Skeletal muscle satellite cell (primary cell): ENCODE measurements around the gene CROCC2.

Source experiments
- H3K27me3 ChIP-seq: 2 replicates; pipeline ENCODE4 v1.7.0; 2013; ENCODE audit warnings: low read length; ENCODE audit not compliant: control insufficient read depth, insufficient read depth
- H3K36me3 ChIP-seq: 2 replicates; pipeline ENCODE4 v1.7.0; 2013; ENCODE audit warnings: mild to moderate bottlenecking, control low read depth, low read length; ENCODE audit not compliant: insufficient read depth
- H3K4me1 ChIP-seq: 2 replicates; pipeline ENCODE4 v1.7.0; 2013; ENCODE audit warnings: low read length; ENCODE audit not compliant: control insufficient read depth, insufficient read depth
- H3K4me2 ChIP-seq: 2 replicates; pipeline ENCODE4 v1.7.0; 2013; ENCODE audit warnings: mild to moderate bottlenecking, low read length
- H3K4me3 ChIP-seq: 2 replicates; pipeline ENCODE4 v1.7.0; 2013; ENCODE audit warnings: low read length
- H3K9ac ChIP-seq: 2 replicates; pipeline ENCODE4 v1.7.0; 2013; ENCODE audit warnings: mild to moderate bottlenecking, low read depth, low read length, moderate library complexity
- H3K9me3 ChIP-seq: replicated peaks from 2 replicates; pipeline ENCODE4 v1.7.0; 2013; ENCODE audit warnings: mild to moderate bottlenecking, control low read depth, low read length

CROCC2 gene

DNA sequence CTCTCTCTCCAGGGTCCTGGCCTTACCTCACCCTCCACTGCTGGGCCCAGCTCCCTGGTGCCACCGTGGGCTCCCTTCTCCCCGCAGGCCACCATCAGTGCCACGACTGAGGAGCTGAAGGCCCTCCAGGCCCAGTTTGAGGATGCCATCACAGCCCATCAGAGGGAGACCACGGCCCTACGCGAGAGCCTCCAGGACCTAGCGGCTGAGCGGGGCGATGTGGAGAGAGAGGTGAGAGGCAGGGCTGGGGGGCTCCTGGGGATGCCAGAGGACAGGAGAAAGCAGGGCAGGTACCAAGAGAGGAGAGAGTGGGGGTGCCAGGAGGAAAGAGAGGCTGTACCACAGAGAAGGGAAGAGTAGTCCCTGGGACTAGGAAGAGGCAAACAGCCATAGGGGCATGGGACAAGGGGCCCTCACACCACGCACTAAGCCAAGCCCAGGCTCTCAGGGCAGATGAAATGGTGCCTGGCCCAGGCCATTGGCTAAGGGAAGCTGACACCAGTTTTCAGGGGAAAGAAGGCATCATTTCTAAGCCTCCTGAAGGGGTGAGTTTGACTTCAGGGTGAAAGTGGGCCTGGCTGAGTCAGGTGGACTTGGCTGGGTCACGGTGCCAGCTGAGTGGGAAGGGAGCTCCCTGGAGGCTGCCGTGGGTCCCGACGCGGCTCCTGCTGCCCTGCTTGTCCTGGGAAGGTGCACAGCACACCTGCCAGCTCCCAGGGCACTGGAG, 53.2 kb downstream of the CROCC2 start:
- H3K4me3 ChIP-seq = no peak overlapping the region
- no peak overlapping the region for H3K4me2 ChIP-seq
- peaks cover 14% of the 10 kb centered on the region for H3K4me1 ChIP-seq
- H3K36me3 ChIP-seq = no peaks in the 10 kb centered on the region
- no peak overlapping the region for H3K9ac ChIP-seq
- no peaks in the 10 kb centered on the region for H3K9me3 ChIP-seq
- peaks cover 40% of the 10 kb centered on the region for H3K27me3 ChIP-seq

DNA sequence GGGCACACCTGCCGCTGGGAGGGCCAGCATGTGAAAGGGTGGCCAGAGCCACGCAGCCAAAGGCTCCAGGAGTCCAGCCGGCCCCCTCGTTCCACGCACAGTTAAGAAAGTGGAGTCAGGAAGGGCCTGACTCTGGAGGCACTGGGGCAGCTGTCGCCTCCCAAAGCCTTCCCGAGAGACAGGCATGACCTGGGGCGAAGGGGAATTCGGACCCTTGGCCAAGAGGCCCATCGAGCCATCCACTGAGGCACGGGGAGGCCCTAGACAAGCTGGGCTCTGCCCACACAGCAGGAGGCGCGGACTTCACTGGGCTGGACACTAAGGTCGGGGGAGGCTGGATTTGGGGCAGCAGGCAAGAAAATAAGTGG, 53.8 kb downstream of the CROCC2 start:
- H3K4me2 ChIP-seq = no peak overlapping the region
- H3K4me3 ChIP-seq = no peak overlapping the region
- H3K27me3 ChIP-seq = peaks cover 35% of the 10 kb centered on the region
- no peak overlapping the region for H3K9ac ChIP-seq
- H3K36me3 ChIP-seq = no peaks in the 10 kb centered on the region
- H3K9me3 ChIP-seq = no peaks in the 10 kb centered on the region
- H3K4me1 ChIP-seq = peaks cover 14% of the 10 kb centered on the region

DNA sequence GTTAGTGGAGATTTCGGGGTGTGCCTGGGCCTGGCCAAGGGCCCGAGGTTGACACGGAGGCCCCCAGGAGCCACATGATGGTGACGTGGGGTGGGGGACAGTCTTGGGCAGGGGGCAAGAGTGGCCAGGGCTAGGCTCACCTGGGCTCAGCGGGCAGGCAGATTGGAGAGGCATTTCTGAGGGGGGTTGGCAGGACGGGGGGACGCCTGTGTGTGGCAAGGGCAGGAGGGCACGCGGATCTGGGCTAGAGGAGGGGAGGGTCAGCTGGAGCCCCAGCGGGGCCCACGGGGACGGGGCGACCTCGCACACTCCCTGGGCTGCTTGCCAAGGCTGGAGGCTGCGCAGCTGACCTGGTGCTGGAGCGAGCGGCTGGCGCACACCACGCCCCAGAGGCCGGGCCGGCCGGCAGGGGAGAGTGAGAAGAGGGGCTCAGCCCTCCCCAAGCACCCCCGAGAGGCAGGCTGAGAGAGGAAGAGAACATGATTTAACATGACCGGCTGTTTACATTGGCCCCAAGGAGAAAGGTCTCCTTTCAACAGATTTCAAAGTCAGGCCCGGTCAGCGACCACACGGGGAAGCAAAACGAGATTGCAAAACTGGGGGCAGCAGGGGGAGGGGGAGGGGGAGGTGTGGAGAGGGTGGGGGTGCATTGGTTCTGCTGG, 54.3 kb downstream of the CROCC2 start:
- Histone ChIP-seq H3K27me3 (peaks cover 32% of the 10 kb centered on the region), H3K9ac (no peak overlapping the region), H3K36me3 (no peaks in the 10 kb centered on the region), H3K9me3 (no peaks in the 10 kb centered on the region), H3K4me3 (no peak overlapping the region), H3K4me1 (peaks cover 14% of the 10 kb centered on the region), H3K4me2 (no peak overlapping the region)

DNA sequence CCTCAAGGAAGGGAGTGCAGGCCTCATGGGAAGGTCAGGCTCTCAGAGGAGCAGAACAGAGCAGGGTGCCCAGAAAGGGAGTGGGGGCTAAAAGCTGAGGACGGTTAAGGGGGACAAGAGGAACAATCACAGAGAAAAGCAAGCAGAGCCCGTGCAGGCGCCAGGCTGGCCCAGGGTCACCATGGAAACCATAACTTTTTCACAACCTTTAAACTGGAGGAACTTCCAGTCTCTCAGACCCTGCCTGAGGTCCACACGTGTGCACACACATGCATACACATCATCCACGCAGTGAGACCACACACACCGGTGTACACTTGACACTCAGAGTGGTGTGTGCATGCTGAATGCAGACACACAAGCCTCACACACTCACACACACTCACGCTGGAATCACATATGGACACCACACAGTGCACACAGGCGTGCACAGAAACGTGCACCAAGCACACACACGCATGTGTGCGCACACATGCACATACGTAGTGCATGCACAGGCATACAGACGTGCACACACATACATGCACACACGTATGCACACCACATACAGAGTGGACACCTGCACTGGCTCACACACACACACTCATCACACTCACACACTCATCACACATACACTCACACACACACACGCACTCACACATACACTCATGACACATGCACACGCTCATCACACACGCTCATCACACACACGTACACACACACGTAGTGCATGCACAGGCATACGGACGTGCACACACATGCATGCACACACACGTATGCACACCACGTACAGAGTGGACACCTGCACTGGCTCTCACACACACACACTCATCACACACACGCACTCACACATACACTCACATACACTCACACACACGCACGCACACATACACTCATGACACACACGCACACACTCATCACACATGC, 55.1 kb downstream of the CROCC2 start:
- H3K4me2 ChIP-seq = no peak overlapping the region
- H3K4me1 ChIP-seq = peaks cover 14% of the 10 kb centered on the region
- H3K9ac ChIP-seq = no peak overlapping the region
- no peaks in the 10 kb centered on the region for H3K36me3 ChIP-seq
- H3K27me3 ChIP-seq = peaks cover 24% of the 10 kb centered on the region
- no peaks in the 10 kb centered on the region for H3K9me3 ChIP-seq
- no peak overlapping the region for H3K4me3 ChIP-seq

DNA sequence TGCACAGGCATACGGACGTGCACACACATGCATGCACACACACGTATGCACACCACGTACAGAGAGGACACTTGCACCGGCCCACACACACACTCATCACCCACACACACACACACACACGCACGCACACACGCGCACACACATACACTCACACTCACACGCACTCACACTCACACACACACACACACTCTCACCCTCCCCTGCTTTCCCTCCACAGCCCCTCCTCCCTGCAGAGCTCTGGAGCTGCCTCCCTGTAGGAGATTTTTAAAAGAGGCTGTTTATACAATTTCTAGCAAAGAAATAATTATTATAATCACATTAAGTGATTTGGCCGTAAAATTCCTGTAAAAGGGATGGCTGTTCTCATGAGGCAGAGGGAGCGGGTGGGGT, 55.8 kb downstream of the CROCC2 start:
- Histone ChIP-seq H3K4me2 (no peak overlapping the region), H3K36me3 (no peaks in the 10 kb centered on the region), H3K4me1 (peaks cover 14% of the 10 kb centered on the region), H3K4me3 (no peak overlapping the region), H3K27me3 (peaks cover 19% of the 10 kb centered on the region), H3K9me3 (no peaks in the 10 kb centered on the region), H3K9ac (no peak overlapping the region)

DNA sequence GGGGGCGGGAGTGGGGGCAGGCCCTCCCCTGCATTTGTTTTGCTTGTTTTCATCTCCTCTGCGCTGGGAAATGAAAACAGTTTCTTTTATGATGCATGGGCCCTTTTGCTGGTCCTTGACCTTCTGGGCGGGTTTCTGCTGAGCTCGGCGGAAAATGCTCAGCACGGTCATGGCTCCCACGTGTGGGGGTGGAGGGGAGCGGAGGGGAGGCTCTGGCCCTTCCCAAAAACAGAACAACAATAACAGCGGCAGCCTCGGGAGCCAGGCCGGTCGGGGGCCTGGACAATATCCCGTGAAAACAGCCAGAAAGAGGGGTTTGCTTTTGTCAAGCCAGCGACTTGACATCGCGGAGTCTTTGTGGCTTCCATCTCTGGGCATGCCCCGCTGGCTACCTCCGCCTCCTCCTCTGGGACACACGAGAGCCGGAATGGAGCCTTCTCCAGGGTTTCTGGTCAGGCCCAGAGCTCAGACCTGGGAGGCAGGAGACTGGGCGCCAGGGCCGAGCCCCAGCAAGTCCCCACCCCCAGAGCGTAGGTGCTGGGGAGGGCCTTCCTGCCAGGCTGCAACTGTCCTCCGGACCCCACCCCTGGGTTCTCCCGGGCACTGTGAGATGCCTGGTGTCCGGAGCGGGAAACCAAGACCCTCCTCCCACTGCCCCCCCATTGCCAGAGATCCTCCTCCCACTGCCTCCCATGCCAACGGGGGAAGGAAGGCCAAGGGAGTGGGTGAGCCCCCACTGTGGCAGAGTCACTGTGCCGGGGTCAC, 56.3 kb downstream of the CROCC2 start:
- Histone ChIP-seq H3K36me3 (no peaks in the 10 kb centered on the region), H3K27me3 (peaks cover 18% of the 10 kb centered on the region), H3K4me2 (no peak overlapping the region), H3K4me3 (no peak overlapping the region), H3K9me3 (no peaks in the 10 kb centered on the region), H3K4me1 (peaks cover 14% of the 10 kb centered on the region), H3K9ac (no peak overlapping the region)

DNA sequence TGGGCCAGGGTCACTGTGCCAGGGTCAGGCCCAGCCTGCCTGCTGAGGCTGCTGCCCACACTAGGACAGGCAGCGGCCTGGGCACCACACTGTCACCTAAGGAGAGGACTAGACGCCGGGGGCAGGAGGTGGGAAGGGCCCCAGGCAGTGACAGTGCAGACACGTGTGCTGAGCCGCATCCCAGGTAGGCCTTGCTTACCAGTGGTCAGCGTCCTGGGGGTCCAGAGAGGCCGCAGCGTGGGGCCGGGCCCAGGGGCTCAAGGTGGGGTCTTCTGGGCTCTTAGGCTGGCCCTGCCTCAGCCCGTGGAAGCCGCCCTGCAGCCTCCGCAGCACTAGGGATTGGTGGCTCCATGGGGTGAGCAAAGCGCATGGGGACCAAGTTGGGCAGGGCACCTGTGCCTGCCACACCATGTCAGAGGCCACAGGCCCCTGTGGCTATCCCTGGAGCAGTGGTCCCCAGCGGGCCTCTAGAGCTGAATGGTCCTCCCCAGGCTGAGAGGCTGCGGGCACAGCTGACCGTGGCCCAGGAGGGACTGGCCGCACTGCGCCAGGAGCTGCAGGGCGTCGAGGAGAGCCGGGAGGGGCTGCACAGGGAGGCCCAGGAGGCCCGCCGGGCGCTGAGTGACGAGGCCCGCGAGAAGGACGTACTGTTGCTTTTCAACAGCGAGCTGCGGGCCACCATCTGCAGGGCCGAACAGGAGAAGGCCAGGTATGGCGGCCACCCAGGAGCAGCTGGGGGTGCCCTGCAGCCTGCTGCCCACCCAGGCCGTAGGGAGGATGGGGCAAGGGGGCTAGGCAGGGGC, 57.1 kb downstream of the CROCC2 start:
- Histone ChIP-seq H3K36me3 (no peaks in the 10 kb centered on the region), H3K4me1 (peaks cover 8% of the 10 kb centered on the region), H3K9me3 (no peaks in the 10 kb centered on the region), H3K4me3 (no peak overlapping the region), H3K4me2 (no peak overlapping the region), H3K27me3 (peaks cover 14% of the 10 kb centered on the region), H3K9ac (no peak overlapping the region)

DNA sequence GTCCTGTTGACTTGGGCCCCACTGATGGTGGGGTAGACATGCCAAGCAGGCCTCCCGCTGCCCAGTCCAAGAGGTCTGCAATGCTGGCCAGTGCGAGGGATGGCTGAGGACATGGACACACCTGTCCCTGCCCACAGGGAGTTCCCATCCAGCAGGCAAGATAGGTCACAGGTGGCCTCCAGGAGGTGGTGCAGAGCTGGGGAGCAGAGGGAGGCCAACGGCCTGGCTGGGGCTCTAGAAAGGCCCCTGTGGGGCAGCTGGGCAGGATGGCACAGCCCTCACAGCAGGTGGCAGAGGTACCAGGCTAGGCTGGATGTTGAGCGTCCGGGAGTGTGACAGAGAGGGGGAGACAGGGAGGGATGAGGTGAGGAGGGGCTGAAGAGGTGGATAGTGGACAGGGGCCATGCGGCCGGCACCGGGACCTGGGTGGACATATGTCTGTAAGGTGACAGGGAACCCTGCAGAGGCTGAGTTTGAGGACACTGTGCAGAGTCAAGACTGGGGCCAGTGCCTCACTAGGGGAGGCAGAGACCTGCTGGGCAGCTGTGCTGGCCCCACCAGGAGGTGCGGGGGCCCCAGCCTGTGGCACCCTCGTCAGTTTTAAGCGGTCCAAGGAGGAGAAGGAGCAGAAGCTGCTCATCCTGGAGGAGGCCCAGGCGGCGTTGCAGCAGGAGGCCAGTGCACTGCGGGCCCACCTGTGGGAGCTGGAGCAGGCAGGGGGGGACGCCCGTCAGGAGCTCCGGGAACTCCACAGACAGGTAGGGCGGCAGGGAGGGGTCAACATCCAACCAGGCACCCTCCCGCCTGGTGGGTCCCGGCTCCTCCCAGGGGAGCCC, 58.0 kb downstream of the CROCC2 start:
- H3K36me3 ChIP-seq = no peaks in the 10 kb centered on the region
- peaks cover 8% of the 10 kb centered on the region for H3K4me1 ChIP-seq
- H3K4me3 ChIP-seq = no peak overlapping the region
- H3K9me3 ChIP-seq = no peaks in the 10 kb centered on the region
- no peak overlapping the region for H3K9ac ChIP-seq
- peaks cover 11% of the 10 kb centered on the region for H3K27me3 ChIP-seq
- H3K4me2 ChIP-seq = no peak overlapping the region

DNA sequence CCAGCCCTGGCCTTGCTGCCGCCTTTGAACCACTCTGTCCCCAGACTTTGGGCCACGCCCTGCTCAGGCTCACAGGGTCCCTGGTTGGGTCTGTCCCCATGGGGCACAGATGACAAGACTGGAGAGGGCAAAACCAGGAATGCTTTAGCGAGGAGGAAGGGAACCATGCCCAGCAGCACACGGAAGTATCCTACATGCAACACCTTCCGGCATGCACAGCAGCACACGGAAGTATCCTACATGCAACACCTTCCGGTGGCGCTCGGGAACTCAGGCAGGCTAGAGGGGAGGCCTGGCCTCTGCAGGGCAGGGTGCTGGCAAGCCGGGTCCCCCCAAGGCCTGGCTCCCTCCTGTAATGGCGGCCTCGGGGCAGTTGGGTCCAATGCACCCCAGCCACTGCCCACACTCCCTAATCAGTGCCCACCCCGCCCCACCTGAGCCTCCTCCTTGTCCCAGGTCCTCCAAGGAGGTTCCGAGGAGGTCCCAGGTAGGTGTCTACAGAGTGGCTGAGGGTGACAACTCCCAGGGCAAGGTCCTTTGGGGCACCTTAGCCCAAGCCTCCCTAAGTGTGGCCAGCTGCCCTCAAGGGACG, 58.7 kb downstream of the CROCC2 start:
- Histone ChIP-seq H3K36me3 (no peaks in the 10 kb centered on the region), H3K9ac (no peak overlapping the region)

More for the DNA sequence above, 58.7 kb downstream of the CROCC2 start:
- H3K4me2 ChIP-seq = no peak overlapping the region
- peaks cover 8% of the 10 kb centered on the region for H3K4me1 ChIP-seq
- no peak overlapping the region for H3K4me3 ChIP-seq
- H3K27me3 ChIP-seq = peaks cover 4% of the 10 kb centered on the region
- H3K9me3 ChIP-seq = no peaks in the 10 kb centered on the region
